OCI-LY1 (cell line): ENCODE measurements around the gene TESPA1.

Source experiments
- H2AFZ ChIP-seq: fragments of 200-600 bp; sonication (generic), shearing (Covaris generic); 2 replicates; pipeline ENCODE4 v1.6.0; 2014; ENCODE audit warnings: antibody characterized with exemption, mild to moderate bottlenecking, low read length
- H3F3A ChIP-seq: fragments of 200-600 bp; sonication (generic), shearing (Covaris generic); 2 replicates; pipeline ENCODE4 v1.6.0; 2014; ENCODE audit warnings: mild to moderate bottlenecking, antibody characterized with exemption, low read length, moderate library complexity; ENCODE audit not compliant: insufficient read depth
- H3K27ac ChIP-seq: fragments of 200-600 bp; sonication (generic); 2 replicates; pipeline ENCODE4 v1.5.1; 2014; ENCODE audit warnings: low read length, mixed run types, mild to moderate bottlenecking, low read depth; ENCODE audit not compliant: poor library complexity, severe bottlenecking
- H3K27me3 ChIP-seq: fragments of 200-600 bp; sonication (generic); 2 replicates; pipeline ENCODE4 v1.6.0; 2014; ENCODE audit warnings: antibody characterized with exemption, mild to moderate bottlenecking, low read length, moderate library complexity; ENCODE audit not compliant: insufficient read depth
- H3K36me3 ChIP-seq: fragments of 200-600 bp; sonication (generic); 2 replicates; pipeline ENCODE4 v1.6.1; 2014; ENCODE audit warnings: mild to moderate bottlenecking, antibody characterized with exemption, low read length, moderate library complexity, mixed read lengths; ENCODE audit not compliant: insufficient read depth
- H3K4me1 ChIP-seq: fragments of 200-600 bp; sonication (generic); 2 replicates; pipeline ENCODE4 v1.5.1; 2014; ENCODE audit warnings: mild to moderate bottlenecking, low read length, moderate library complexity; ENCODE audit not compliant: insufficient read depth, severe bottlenecking
- H3K4me2 ChIP-seq: fragments of 200-600 bp; sonication (generic), shearing (Covaris generic); 2 replicates; pipeline ENCODE4 v1.6.1; 2014; ENCODE audit warnings: low read length
- H3K4me3 ChIP-seq: fragments of 200-600 bp; sonication (generic); 2 replicates; pipeline ENCODE4 v1.5.1; 2014; ENCODE audit warnings: low read length, low read depth, mild to moderate bottlenecking, mixed read lengths; ENCODE audit not compliant: poor library complexity, severe bottlenecking
- H3K79me2 ChIP-seq: fragments of 200-600 bp; shearing (Covaris generic); 2 replicates; pipeline ENCODE4 v1.6.1; 2016; ENCODE audit warnings: mixed run types, low read length, mixed read lengths; ENCODE audit not compliant: insufficient read depth
- H3K9ac ChIP-seq: fragments of 200-600 bp; sonication (generic), shearing (Covaris generic); 2 replicates; pipeline ENCODE4 v1.6.1; 2014; ENCODE audit warnings: mild to moderate bottlenecking, low read length, mixed read lengths
- H3K9me2 ChIP-seq: fragments of 200-600 bp; sonication (generic), shearing (Covaris generic); 2 replicates; pipeline ENCODE4 v1.6.1; 2014; ENCODE audit warnings: low read depth, mild to moderate bottlenecking, low read length, mixed read lengths
- H3K9me3 ChIP-seq: fragments of 200-600 bp; shearing (Covaris generic); 2 replicates; pipeline ENCODE4 v1.6.1; 2014; ENCODE audit warnings: low read length, mixed read lengths
- H4K20me1 ChIP-seq: fragments of 200-600 bp; sonication (generic), shearing (Covaris generic); 2 replicates; pipeline ENCODE4 v1.6.0; 2016; ENCODE audit warnings: mild to moderate bottlenecking, low read length; ENCODE audit not compliant: insufficient read depth
- CTCF ChIP-seq: fragments of 200-600 bp; sonication (generic), shearing (Covaris generic); IDR thresholded peaks from 2 replicates; pipeline ENCODE4 v1.5.1; 2017; ENCODE audit warnings: mild to moderate bottlenecking, antibody characterized with exemption, low read length, moderate library complexity, mixed read lengths
- EZH2 ChIP-seq: fragments of 200-600 bp; sonication (generic), shearing (Covaris generic); IDR thresholded peaks from 2 replicates; pipeline ENCODE4 v1.8.0; 2017; ENCODE audit warnings: borderline replicate concordance, mixed run types, mild to moderate bottlenecking, antibody characterized with exemption, low read length, moderate library complexity, mixed read lengths

TESPA1 gene

GRCh38 chr12:54936736-54937135 lies 47.8 kb downstream of the TESPA1 start:
- Histone ChIP-seq H3K27ac (no peak overlapping the region), H3K4me1 (no peaks in the 10 kb centered on the region), H3K9me2 (no peaks in the 10 kb centered on the region), H3K79me2 (no peaks in the 10 kb centered on the region), H2AFZ (no peak overlapping the region), H3F3A (no peaks in the 10 kb centered on the region), H3K4me2 (no peak overlapping the region), H4K20me1 (no peaks in the 10 kb centered on the region), H3K27me3 (no peaks in the 10 kb centered on the region), H3K36me3 (no peaks in the 10 kb centered on the region), H3K9me3 (no peaks in the 10 kb centered on the region), H3K4me3 (no peak overlapping the region), H3K9ac (no peak overlapping the region)
- TF ChIP-seq CTCF (no peak), EZH2 (no peak)

DNA sequence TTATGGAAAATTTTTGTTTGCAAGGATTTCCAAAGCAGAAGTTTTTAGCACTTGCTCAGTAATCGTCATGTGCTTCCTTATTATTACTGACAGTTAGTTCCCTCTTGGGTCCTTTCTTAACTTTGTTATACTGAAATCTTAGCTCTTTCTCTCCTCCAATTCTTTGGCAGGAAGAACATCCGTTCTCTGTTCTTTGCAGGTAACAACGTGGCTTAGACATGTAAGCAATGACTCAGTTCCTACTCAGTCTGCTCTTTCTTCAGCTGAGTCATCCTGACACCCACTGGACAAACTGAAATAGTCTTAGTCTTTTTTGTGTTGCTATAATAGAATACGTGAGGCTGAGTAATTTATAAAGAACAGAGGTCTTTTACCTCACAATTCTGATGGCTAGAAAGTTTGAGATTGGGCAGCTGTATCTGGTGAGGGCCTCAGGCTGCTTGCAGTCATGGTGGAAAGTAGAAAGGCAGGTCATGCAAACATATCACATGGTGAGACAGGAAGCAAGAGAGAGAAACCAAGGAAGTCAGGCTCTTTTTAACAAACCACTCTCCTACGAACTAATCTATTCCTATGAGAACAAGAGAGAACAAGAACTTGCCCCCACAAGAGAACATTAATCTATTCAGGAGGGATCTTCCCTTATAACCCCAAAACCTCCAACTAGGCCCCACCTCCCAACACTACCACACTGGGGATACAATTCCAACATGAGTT lies 49.2 kb downstream of the TESPA1 start:
- H4K20me1 ChIP-seq = no peaks in the 10 kb centered on the region
- H3K9ac ChIP-seq = no peak overlapping the region
- no peaks in the 10 kb centered on the region for H3K27me3 ChIP-seq
- no peaks in the 10 kb centered on the region for H3F3A ChIP-seq
- H2AFZ ChIP-seq = no peak overlapping the region
- H3K36me3 ChIP-seq = no peaks in the 10 kb centered on the region
- no peaks in the 10 kb centered on the region for H3K9me3 ChIP-seq
- no peaks in the 10 kb centered on the region for H3K4me1 ChIP-seq
- TF ChIP-seq CTCF (no peak), EZH2 (no peak)
- no peak overlapping the region for H3K27ac ChIP-seq
- no peaks in the 10 kb centered on the region for H3K79me2 ChIP-seq
- no peak overlapping the region for H3K4me3 ChIP-seq
- no peak overlapping the region for H3K4me2 ChIP-seq
- no peaks in the 10 kb centered on the region for H3K9me2 ChIP-seq

DNA sequence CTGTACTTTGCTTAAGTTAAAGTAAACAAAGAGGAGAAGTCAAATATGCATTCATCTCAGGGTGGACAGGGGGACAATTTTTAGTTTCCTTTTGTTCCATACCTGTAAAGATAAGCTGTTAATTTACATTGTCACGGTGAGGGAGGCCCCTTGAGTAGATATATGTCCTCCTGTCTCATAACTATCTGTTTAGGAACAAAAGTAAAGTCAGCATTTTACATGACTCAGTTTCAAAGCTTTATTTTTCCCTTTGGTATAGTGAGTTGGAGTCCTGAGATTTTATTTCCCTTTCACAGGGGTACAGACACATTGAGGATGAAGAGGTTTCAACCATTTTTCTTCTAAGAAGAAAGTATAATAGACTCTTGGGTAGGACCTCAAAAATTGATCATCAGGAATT lies 50.1 kb downstream of the TESPA1 start:
- Histone ChIP-seq H3K4me3 (no peak overlapping the region), H3K4me2 (no peak overlapping the region)

More for the DNA sequence above, 50.1 kb downstream of the TESPA1 start:
- Histone ChIP-seq H3K27me3 (no peaks in the 10 kb centered on the region), H3K4me1 (no peaks in the 10 kb centered on the region), H3K9me2 (no peaks in the 10 kb centered on the region), H3F3A (no peaks in the 10 kb centered on the region), H4K20me1 (no peaks in the 10 kb centered on the region), H2AFZ (no peak overlapping the region), H3K9me3 (no peaks in the 10 kb centered on the region), H3K9ac (no peak overlapping the region), H3K79me2 (no peaks in the 10 kb centered on the region), H3K27ac (no peak overlapping the region), H3K36me3 (no peaks in the 10 kb centered on the region)
- TF ChIP-seq EZH2 (no peak), CTCF (no peak)
